ENCODE data around the gene MEGF6. TPM values are rescaled to one million over a fixed set of nuclear protein-coding genes. Genes with fewer than 3 reads are reported as not detected.
A peak's percentile ranks its signal among the peaks of the same experiment; 100 is the strongest.

MEGF6 gene
- total RNA-seq, 1 donor from 2014 or later, result 7.0 TPM

DNA sequence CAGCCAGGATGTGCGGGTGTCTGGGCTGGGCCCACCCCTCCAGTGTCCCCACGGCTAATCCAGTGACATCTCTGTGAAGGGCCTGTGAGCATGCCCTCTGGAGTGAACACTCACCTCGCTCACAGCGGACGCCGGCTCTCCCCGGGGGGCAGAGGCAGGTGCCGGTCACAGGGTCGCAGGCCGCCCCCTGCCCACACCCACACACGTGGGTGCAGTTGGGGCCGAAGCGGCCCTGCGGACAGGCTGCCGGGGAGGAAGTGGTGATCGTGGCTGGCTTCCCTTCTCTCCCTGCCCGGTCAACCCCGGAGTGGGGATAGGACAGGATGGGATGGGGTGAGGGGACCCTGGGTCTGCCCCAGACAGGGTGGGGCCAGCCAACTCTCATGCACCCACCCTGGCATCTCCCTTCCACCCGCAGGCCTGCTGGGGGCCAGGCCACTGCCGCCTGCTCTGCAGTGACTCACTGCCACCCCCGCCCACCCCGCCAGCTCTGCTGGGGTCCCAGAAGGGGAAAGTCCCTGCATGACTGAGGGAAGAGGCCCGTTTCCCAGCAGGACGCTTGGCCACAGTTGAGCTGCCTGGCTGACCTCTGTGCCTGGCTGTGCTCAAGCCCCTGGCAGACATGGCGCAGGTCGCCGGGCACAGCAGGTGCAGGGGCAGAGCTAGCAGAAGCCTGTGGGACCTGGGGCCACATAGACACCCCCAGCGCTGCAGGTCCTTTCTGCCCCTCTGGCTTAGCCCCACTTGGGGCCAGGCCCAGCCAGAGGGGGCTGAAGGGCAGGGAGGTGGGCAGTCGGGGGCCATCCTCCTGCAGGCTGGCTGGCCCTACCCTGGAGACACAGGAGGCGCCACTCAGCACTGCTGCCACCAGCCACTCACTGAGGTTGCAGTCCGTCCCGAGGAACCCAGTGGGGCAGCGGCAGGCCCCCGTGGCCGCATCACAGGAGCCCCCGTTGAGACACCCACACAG is 115.2 kb downstream of the MEGF6 start:
- ATAC-seq (no peak), DNase-seq (ENCODE audit: missing footprints) (no peak)
- intact Hi-C loops (cut with DNase I), result no loop called here

DNA sequence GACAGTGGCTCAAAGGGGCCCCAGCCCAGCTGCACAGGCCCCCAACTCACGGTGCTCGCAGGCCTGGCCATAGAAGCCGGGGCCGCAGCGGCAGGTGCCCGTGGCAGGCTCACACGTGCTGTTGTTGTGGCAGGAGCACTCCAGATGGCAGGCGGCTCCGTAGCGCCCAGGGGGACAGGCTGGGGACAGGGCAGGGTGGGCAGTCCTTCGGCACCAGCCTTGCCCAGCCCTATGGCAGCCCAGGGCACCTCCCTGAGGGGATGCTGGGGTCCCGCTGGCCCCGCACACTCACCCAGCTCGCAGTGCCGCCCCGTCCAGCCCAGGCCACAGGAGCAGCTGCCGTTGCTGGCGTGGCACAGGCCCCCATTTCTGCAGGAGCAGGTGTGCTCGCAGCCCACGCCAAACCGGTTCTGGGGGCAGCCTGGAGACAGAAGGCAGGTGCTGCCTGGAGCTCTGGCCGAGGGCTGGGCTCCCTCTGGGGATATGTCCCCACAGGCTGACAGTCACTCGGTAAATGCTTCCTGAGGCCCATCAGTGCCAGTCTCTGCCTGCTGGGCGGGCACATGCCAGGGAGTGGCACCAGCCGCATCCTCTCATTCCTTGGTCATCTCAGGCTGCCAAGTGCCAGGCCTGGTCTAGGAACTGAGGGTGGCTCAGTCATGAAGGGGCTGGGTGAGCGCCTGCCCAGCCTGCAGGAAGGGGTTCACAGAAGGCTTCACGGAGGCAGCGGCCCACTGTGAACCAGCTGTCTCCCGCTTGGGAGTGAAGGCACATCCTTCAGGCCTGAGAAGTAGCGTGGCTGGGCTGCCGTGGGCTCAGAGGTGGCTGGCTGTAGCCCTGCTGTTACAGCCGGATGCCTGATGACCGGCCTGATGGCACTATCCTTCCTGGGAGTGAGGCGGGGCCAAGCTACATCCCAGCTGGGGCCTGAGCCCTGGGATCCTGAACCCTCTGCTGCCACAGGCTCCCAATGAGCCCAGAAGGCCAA is 116.7 kb downstream of the MEGF6 start:
- no peak for ATAC-seq
- DNase-seq (ENCODE audit: missing footprints), result no peak
- intact Hi-C loops (cut with DNase I), result loop anchor here (5.0 kb wide), 2 partner anchors 73 to 228 kb away; no protein-coding TSS in a partner anchor

DNA sequence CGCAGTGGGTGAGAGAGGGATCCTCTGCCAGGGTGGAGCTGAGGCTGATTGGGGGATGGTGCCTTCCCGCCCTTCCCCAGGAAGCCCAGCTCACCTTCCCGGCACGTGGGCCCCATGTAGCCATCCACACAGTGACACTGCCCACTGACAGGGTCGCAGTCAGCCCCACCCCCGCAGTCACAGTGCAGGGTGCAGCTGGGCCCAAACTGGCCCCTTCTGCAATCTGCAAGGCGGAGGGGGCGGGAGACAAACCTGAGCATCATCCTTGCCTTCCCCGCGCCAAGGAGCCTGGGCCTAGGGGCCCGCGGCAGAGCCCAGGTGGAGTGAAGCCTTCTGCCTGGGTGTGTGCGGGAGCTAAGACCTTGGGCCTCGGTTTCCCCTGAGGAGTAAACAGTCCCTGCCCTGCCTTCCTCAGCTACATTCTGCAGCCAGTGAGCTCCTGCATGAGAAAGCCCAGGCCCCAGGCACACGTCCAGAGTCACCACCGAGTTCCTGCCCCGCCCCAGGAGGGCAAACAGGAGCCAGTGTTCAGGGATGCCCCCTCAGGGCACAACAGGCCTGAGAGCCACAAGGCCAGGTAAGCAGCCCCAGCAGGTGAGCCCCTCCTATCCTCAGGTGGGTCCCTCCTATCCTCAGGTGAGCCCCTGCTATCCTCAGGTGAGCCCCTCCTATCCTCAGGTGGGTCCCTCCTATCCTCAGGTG is 118.6 kb downstream of the MEGF6 start:
- no peak for ATAC-seq
- intact Hi-C loops (cut with DNase I), result loop anchor here (5.0 kb wide), 2 partner anchors 75 to 230 kb away; no protein-coding TSS in a partner anchor

DNA sequence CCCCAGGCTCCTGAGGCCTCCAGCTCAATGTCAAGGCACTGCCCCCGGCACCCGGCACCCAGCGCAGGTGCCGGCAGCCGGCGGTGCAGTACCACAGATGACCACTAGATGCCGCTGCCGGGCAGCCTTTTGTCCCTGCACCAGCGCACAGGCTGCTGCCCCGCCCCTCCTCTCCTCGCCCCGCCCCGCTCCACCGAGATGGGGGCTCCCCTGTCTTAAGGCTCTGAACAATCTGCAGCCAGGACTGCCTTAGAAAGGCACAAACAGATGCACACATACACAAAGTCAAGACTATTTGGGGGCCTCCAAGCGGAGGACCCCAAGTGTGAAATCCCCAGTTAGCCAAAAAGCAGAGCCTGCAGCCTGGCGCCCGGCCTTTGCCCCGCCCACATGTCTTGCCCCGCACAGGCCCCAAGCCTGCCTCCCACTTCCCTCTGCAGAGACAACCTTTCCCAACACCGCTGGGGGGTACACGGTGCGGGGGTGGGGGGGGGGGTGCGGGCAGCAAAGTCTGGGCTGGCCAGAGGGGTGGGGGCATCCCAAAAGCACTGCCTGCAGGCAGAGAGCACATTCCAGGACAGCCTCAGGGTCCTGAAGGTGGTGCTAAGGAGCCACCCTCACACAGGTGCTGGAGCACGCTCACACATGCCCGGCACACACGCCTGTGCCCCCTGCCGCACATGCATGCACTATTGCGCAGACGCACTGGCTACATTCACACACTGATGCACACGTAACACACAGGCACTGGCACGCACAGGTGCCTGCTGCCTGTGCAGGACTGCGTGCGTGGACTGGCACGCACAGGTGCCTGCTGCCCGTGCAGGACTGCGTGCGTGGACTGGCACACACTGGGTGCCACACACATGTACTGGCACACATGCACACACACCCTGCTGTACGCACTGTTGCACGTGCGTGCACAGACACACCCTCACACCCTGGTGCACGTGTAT is 119.7 kb downstream of the MEGF6 start:
- peak; percentile 83 for ATAC-seq
- peak; percentile 87 for DNase-seq (ENCODE audit: missing footprints)
- intact Hi-C loops (cut with DNase I), result loop anchor here (1.0 to 5.0 kb wide), 3 partner anchors 76 to 231 kb away; no protein-coding TSS in a partner anchor

More for the DNA sequence above, 118.6 kb downstream of the MEGF6 start:
- no peak for DNase-seq (ENCODE audit: missing footprints)

DNA sequence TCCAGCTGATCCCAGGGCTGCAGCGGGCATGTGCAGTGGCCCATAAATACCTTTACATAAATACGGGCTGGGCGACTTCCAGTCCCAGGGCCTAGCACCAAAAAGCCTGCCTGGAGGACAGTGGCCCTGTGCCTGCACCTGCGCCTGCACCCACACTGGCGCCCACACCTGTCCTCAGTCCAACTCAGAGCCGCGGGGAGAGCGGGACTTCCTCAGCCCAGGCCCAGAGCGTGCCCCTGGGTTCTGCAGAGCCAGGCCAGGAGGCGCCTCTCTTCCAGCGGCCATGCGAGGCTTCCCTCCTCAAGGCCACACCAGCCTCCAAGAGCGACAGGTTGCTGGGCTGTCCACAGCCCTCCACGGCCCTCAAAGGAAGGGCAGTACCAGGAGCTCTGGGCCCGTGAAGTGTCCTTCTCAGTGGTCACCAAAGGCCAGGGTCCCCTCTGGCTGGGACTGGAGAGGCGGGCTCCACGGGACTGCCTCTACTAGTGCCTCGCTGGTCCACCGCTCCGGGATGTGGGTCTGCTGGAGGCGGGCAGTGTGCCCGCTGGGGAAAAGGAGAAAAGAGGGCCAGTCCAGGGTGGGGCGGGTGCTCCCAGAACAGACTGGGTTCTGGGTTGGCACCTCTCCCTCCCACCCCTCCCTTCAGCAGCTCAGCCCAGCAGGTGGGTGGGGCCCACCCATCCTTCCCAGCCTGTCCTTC is 121.1 kb downstream of the MEGF6 start:
- no peak for ATAC-seq
- intact Hi-C loops (cut with DNase I), result loop anchor here (5.0 kb wide), 2 partner anchors 77 to 232 kb away; no protein-coding TSS in a partner anchor
- DNase-seq (ENCODE audit: missing footprints), result no peak

DNA sequence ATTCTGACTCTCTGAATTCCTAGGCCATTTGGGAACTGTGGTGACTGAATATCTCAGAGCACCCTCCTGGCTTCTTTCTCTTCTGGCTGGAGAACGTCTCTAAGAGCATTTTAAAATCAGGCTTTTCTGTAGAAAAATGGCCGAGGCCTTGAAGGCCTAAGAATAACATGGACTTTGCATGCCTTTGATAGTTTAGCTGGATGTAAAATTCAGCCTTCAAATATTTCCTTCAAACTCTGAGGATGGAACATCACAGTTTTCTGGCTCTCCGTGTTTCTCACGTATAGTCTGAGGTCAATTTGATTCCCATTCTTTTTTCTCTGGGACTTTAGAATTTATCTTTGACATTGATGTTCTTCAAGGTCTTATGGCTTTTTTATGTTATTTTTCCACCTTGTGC is 122.9 kb downstream of the MEGF6 start:
- DNase-seq (ENCODE audit: missing footprints), result no peak
- no peak for ATAC-seq
- intact Hi-C loops (cut with DNase I), result no loop called here

DNA sequence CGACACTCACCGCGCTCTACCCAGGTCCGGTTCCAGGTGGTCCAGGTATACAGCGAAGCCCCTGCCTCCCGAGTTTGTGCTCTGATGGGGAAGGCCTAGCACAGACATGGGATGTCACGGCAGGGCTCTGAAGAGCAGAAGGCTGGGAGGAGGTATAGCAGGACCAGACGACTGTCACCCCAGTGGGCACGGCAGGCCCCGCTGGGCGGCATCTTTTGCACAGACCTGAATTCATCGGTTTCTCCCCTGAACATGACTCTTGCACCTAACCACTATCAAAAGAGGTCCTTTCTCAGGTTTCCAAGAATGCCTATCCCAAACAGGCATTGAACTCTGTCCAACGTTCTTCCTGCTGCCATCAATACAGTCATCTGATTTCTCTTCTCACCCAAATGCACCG is 126.3 kb downstream of the MEGF6 start:
- DNase-seq (ENCODE audit: missing footprints) (no peak), ATAC-seq (no peak)
- intact Hi-C loops (cut with DNase I), result no loop called here

DNA sequence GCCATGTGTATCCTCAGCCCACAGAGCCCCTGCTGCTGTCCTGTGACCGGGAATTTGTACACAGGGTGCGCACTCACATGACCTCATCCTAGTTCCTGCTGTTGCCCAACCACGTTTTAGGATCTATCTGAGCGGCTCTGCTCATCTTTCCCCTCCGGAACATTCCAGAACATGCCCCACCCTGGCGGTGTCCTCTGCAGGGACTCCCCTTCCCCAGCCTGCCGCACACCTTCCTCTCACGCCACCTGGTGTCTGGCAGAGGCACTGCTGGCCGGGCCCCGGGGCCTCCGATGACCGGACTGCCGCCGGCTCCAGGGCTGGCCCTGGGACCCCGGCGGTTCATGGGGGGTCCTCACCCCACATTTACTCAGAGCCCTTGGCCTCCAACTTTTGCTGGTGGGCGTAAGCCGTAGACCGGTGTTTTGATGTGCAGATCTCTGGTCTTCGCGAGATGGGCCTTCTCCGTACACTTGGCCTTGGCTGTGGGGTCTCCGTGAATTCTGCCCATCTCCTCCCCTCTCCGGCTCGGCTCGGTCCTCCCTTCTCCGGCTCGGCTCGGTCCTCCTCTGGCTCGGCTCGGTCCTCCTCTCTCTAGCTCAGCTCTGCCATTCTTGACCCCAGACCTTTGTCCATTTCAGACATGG is 127.4 kb downstream of the MEGF6 start:
- ATAC-seq (peak; percentile 33), DNase-seq (ENCODE audit: missing footprints) (no peak)
- intact Hi-C loops (cut with DNase I), result loop anchor here (1.0 kb wide), 1 partner anchor 31 kb away; no protein-coding TSS in a partner anchor

DNA sequence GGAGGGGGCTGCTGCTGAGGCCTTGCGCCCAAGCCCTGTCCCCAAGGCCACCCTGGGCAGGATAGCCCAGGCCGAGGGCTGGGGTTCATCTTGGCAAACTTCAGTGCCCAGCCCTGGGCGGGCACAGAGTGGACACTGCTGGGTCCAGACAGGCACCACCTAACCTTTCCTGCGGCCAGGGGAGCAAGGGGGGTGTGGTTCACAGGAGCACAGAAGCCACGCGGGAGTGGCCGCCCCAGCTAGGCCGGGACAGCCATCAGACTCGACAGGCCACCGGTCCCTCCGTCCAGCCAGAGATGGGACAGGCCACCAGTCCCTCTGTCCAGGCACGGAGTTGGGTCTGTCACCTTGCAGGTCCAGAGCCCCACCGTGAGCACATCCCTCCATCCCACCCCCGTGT is 127.9 kb downstream of the MEGF6 start:
- DNase-seq (ENCODE audit: missing footprints) (no peak), ATAC-seq (peak; percentile 3)
- intact Hi-C loops (cut with DNase I), result no loop called here

DNA sequence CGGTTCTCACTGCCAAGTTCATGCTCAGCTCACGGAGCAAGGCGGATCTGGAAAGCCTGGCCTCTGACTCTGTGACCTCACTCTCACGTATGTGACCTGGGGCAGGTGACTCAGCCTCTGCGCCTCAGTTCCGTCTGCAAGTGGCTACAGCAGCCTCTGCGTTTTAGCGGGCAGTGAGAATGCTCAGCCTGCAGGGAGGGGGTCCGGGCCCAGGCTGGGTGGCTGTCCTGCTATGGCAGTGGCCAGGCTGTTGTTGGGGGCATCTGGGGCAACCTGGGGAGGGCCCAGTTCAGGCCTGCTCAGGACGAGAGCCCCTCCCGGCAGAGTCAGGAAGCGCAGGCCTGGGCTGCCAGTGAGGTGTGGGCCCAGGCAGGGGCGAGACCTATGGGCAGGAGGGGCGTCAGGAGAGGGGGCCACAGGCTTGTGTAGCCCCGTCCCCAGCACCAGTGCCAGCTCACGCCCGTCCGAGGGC is 128.9 kb downstream of the MEGF6 start:
- ATAC-seq (no peak), DNase-seq (ENCODE audit: missing footprints) (no peak)
- intact Hi-C loops (cut with DNase I), result no loop called here

DNA sequence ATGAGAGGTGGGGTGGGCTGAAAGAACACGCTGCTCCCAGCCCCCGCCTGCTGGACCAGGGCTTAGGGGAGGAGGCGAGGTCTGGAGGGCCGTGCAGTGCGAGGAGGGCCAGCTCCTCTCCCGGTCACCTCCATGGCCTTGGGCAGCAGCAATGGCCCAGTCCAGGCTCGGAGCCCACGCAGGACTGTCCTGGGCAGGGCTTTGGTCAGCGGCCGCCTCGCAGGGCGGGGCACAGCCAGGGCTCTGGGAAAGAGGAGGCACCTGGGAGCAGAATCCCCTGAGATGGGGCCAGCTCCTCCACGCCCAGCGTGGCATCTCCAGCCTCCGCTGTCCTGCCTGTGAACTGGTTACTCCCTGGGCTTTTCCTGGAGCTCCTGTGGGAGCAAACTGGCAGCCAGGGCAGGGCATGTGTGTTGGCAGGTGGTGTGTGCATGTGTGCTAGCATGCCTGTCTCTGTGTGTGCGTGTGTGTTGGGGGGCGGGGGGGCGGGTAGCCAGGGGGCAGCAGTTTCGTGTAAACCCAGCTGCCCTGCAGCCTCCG is 129.4 kb downstream of the MEGF6 start:
- no peak for ATAC-seq
- DNase-seq (ENCODE audit: missing footprints), result no peak
- intact Hi-C loops (cut with DNase I), result no loop called here

DNA sequence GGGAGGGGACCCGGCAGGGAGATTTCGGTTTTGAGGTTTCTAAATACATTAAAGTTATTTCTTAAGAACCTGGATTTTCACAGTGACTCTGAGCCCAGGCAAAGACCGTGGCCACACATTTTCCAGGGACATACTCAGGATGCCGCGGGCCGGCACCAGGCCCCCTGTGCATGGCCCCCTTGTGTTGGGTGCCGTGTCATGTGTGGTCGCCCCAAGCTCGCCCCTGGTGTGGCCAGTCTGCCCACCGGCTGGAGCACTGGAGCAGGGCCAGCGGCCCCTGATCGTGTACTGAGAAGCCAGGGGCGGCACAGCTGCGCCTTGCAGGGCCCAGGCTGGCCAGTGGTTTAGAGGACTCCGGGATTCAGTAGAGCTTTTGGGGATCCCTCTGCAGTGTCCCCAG is 130.3 kb downstream of the MEGF6 start:
- no peak for ATAC-seq
- intact Hi-C loops (cut with DNase I), result no loop called here

DNA sequence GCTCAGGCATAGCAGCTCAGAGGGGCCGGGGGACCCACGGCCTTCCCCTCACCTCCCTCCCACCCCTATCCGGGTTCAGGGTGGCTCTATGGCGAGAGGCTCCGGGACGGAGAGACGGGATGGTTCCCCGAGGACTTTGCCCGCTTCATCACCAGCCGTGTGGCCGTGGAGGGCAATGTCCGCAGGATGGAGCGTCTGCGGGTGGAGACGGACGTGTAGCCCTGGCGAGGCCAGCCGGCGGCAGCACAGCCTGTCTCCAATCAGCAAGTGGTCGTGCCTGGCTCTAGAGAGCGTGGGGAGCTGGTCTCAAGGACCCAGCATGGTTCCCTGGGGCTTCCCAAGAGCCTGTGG is 131.0 kb downstream of the MEGF6 start:
- intact Hi-C loops (cut with DNase I), result no loop called here
- ATAC-seq (no peak), DNase-seq (ENCODE audit: missing footprints) (no peak)

More for the DNA sequence above, 130.3 kb downstream of the MEGF6 start:
- DNase-seq (ENCODE audit: missing footprints), result no peak

DNA sequence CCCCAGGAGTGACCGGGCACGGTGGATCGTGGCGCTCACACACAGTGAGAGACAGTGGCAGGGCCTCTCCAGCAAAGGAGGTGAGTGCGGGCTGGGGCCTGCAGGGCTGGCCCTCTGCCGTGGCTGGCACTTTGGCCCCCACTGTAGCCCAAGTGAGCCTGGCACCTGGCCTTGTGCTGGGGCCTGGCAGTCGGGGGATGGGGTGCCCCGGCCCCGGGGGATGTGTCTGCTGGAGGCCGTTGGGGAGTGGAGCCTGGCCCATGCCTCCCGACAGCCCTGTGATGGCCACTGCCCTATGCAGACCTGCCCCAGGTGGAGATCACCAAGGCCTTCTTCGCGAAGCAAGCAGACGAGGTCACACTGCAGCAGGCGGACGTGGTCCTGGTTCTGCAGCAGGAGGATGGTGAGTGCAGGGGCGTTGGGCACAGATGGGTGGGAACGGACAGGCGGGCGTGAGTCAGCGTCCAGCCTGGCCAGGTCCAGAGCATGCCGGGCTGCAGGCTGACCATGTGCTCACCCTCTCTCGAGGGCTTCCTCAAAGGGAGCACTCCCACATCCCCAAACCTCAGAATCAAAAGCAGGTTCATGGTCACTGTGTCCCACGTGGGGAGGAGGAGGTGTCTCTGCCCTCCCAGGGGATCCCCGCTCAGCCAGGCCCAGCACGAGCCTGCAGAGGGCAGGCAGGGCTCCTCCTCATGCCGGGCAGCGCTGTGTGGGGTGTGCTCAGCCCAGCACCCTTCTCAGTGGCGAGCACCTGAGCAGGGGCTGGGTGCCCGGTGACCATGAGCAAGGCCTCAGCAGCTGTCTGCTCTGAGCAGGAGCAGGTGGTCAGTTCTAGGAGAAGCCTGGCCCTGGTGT is 131.6 kb downstream of the MEGF6 start:
- intact Hi-C loops (cut with DNase I), result no loop called here
- ATAC-seq, result no peak
- no peak for DNase-seq (ENCODE audit: missing footprints)

DNA sequence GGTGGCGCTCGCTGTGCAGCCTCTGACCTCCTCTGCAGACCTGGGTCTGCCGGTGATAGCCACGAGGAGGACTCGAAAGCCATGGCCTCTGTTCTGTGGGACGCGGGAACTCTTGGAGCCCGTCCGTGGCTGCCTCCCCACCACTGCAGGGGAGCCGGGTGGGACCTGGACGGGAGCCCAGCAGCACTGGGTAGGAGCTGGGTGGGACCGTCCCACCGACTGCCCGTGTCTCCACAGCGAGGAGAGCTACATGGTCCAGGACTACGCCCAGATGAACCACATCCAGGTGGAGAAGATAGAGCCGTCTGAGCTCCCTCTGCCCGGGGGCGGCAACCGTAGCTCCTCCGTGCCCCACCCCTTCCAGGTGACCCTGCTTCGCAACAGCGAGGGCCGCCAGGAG is 133.1 kb downstream of the MEGF6 start:
- ATAC-seq (no peak), DNase-seq (ENCODE audit: missing footprints) (no peak)
- intact Hi-C loops (cut with DNase I), result no loop called here

Measured in Right ventricle myocardium inferior (tissue), 1 donor.